GM23248 (cell line): ENCODE results near the gene CEP41.

Source experiments
- EZH2 ChIP-seq: fragments of 200-600 bp; sonication (generic); IDR thresholded peaks from 2 replicates; pipeline ENCODE4 v1.6.1; 2018; ENCODE audit warnings: antibody characterized with exemption, mild to moderate bottlenecking; ENCODE audit not compliant: insufficient read depth, poor library complexity, severe bottlenecking
- EZH2phosphoT487 ChIP-seq: fragments of 200-600 bp; sonication (generic); IDR thresholded peaks from 2 replicates; pipeline ENCODE4 v1.6.1; 2018; ENCODE audit warnings: antibody characterized with exemption, moderate library complexity, mild to moderate bottlenecking, low read depth; ENCODE audit not compliant: insufficient read depth

DNA sequence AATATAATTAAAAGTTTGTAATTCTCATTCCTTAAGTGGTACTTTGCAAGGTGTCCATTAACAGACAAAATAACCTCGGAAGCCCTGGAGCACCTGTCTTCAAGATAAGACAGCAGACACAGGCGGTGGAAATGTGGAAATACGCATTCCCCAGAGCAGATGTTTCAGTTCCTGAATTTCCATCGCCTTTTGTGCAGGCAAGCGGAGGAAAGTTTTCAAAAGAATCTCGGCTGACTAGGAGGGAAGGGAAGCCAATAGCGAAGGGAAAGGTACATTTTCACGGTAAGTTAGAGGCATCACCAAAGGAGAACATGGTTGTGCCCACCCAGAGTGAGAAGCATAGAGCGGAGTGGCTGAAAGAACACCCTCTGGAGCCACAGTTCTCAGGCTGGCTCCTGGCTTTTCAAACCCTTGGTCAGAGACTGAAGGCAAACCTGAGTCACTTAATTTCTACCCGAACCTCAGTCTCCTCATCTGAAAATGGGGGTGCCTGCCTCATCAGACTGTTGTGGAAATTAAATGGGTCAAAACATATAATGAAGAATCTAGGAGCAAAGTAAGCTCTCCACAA lies 46.9 kb downstream of the CEP41 start:
- no peak for TF ChIP-seq EZH2
- TF ChIP-seq EZH2phosphoT487: no peak
